ENCODE measurements around the gene GLP1R.

DNA sequence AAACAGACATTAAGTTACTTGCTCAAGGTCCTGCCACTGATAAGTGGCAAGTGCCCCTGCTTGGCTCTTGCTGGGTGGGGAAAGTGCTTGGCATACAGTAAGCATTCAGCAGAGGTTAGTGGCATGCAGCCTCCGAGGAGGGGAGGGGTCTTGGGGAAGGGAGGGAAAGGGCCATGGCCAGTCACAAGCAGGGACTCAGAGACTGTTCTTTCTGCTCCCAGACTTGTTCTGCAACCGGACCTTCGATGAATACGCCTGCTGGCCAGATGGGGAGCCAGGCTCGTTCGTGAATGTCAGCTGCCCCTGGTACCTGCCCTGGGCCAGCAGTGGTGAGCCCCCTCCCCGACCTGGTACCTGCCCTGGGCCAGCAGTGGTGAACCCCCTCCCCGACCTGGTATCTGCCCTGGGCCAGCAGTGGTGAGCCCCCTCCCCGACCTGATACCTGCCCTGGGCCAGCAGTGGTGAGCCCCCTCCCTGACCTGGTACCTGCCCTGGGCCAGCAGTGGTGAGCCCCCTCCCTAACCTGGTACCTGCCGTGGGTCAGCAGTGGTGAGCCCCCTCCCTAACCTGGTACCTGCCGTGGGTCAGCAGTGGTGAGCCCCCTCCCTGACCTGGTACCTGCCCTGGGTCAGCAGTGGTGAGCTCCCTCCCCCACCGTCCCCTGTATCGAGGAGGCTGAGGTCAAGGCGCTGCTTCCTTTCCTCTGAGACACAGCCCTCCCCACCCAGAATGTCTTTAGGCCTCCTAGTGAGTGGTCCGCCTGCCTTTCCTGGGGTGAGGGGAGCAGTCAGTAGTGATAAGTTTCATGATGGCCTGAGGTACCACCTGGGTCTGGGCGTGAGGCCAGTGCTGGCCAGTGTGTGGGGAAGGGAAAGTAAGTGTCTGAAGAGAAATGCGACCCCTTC is 8.9 kb downstream of the GLP1R start:
- TF ChIP-seq, protein P1, sequence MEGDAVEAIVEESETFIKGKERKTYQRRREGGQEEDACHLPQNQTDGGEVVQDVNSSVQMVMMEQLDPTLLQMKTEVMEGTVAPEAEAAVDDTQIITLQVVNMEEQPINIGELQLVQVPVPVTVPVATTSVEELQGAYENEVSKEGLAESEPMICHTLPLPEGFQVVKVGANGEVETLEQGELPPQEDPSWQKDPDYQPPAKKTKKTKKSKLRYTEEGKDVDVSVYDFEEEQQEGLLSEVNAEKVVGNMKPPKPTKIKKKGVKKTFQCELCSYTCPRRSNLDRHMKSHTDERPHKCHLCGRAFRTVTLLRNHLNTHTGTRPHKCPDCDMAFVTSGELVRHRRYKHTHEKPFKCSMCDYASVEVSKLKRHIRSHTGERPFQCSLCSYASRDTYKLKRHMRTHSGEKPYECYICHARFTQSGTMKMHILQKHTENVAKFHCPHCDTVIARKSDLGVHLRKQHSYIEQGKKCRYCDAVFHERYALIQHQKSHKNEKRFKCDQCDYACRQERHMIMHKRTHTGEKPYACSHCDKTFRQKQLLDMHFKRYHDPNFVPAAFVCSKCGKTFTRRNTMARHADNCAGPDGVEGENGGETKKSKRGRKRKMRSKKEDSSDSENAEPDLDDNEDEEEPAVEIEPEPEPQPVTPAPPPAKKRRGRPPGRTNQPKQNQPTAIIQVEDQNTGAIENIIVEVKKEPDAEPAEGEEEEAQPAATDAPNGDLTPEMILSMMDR (IDR thresholded peaks at IDR 0.05): no peak
- no peak for TF ChIP-seq POLR2A (IDR thresholded peaks at IDR 0.05)
- TF ChIP-seq POLR2AphosphoS5 (IDR thresholded peaks at IDR 0.05): no peak
- TF ChIP-seq EP300 (IDR thresholded peaks at IDR 0.05): no peak

Measured in stomach (tissue), 4 donors.